Activated B cell treated with CpG ODN at 0.5 μM for 24 hours (primary cell): ENCODE measurements around the gene SCGB2A2. TPM values are rescaled to one million over a fixed set of nuclear protein-coding genes. Genes with fewer than 3 reads are reported as not detected.

Experiments used
- ATAC-seq: fragments of 200-7000 bp; cut with Tn5 transposase; one replicate; pipeline ENCODE4 v1.10.0; 2021; ENCODE audit warnings: low read depth, mild to moderate bottlenecking, moderate library complexity
- CTCF ChIA-PET: fragments of 350-600 bp; sonication (Branson Sonifier 250); formaldehyde crosslinking; loops from one replicate; lab custom pipeline; 2021; ENCODE audit warnings: antibody characterized with exemption; lab: Charles Lee
- POLR2A ChIA-PET: fragments of 350-600 bp; sonication (Branson Sonifier 250); formaldehyde crosslinking; loops from one replicate; lab custom pipeline; 2021; ENCODE audit warnings: antibody characterized with exemption; lab: Charles Lee
- DNase-seq: peaks from one replicate; pipeline ENCODE4 v3.0.0; 2022
- H3K27ac Mint-ChIP-seq: one replicate; pipeline ENCODE4 v1.8.0; 2020; ENCODE audit warnings: mixed read lengths
- H3K27me3 Mint-ChIP-seq: one replicate; pipeline ENCODE4 v1.8.0; 2021; ENCODE audit warnings: mixed read lengths
- H3K36me3 Mint-ChIP-seq: one replicate; pipeline ENCODE4 v1.8.0; 2021; ENCODE audit warnings: low read depth, mixed read lengths
- H3K4me1 Mint-ChIP-seq: one replicate; pipeline ENCODE4 v1.8.0; 2021; ENCODE audit warnings: mixed read lengths
- H3K4me3 Mint-ChIP-seq: one replicate; pipeline ENCODE4 v1.8.0; 2020; ENCODE audit warnings: mild to moderate bottlenecking, mixed read lengths
- H3K9me3 Mint-ChIP-seq: one replicate; pipeline ENCODE4 v1.8.0; 2020; ENCODE audit warnings: mixed read lengths
- CTCF ChIP-seq: fragments of 200-600 bp; IDR thresholded peaks from one replicate; pipeline ENCODE4 v1.8.0; 2022; ENCODE audit warnings: antibody characterized with exemption, mild to moderate bottlenecking
- intact Hi-C: fragments of 100-400 bp; cut with micrococcal nuclease; formaldehyde crosslinking; loops from one replicate; pipeline ENCODE4 v1.15.1; 2024
- total RNA-seq: library from RNA; stranded (reverse); gene quantifications from 2 replicates; pipeline ENCODE4 v1.2.3, GENCODE V29; 2022

Gene SCGB2A2
- total RNA-seq, 1 donor from 2014 or later, result not detected

- DNase-seq (no peak), ATAC-seq (no peak)
- Mint-ChIP-seq H3K36me3 (no peaks in the 10 kb centered on the region), H3K27me3 (peaks cover 4% of the 10 kb centered on the region), H3K4me1 (no peaks in the 10 kb centered on the region), H3K9me3 (no peaks in the 10 kb centered on the region), H3K4me3 (no peak overlapping the region), H3K27ac (no peak overlapping the region)
- ChIA-PET POLR2A (no interaction called here), CTCF (no interaction called here)
- TF ChIP-seq CTCF, result no peak
- intact Hi-C loops, result no loop called here
Observed at GRCh38 chr11:62280452-62280851, 10.5 kb downstream of the SCGB2A2 start.

GRCh38 chr11:62295504-62295903, 25.5 kb downstream of the SCGB2A2 start:
- no peak for DNase-seq
- TF ChIP-seq CTCF, result no peak
- Mint-ChIP-seq H3K9me3 (no peaks in the 10 kb centered on the region), H3K27me3 (peaks cover 20% of the 10 kb centered on the region), H3K36me3 (no peaks in the 10 kb centered on the region), H3K4me1 (no peaks in the 10 kb centered on the region), H3K4me3 (no peak overlapping the region), H3K27ac (no peak overlapping the region)
- ChIA-PET POLR2A (no interaction called here), CTCF (no interaction called here)
- no peak for ATAC-seq
- intact Hi-C loops, result no loop called here

- TF ChIP-seq CTCF, result no peak
- DNase-seq (no peak), ATAC-seq (no peak)
- ChIA-PET POLR2A (no interaction called here), CTCF (no interaction called here)
- intact Hi-C loops, result no loop called here
- H3K4me1 Mint-ChIP-seq, result no peaks in the 10 kb centered on the region
- H3K27ac Mint-ChIP-seq, result no peak within 1 kb of the TSS
- no peaks in the 10 kb centered on the region for H3K36me3 Mint-ChIP-seq
- H3K27me3 Mint-ChIP-seq, result peaks cover 21% of the 10 kb centered on the region
- H3K9me3 Mint-ChIP-seq, result no peaks in the 10 kb centered on the region
- H3K4me3 Mint-ChIP-seq, result no peak within 1 kb of the TSS
Observed at GRCh38 chr11:62298975-62299374, 29.0 kb downstream of the SCGB2A2 start, which contains the start of gene SCGB1D4. SCGB1D4 (minus strand) TSS chr11:62299075; CDS start chr11:62299010, 65 bp downstream.

GRCh38 chr11:62306227-62306626, 36.3 kb downstream of the SCGB2A2 start:
- H3K36me3 Mint-ChIP-seq, result no peaks in the 10 kb centered on the region
- POLR2A ChIA-PET, result no interaction called here
- no peak overlapping the region for H3K4me3 Mint-ChIP-seq
- no peak overlapping the region for H3K27ac Mint-ChIP-seq
- H3K27me3 Mint-ChIP-seq, result peaks cover 34% of the 10 kb centered on the region
- H3K9me3 Mint-ChIP-seq, result peaks cover 6% of the 10 kb centered on the region
- ATAC-seq (no peak), DNase-seq (no peak)
- TF ChIP-seq CTCF, result no peak
- intact Hi-C loops, result no loop called here
- H3K4me1 Mint-ChIP-seq, result peaks cover 3% of the 10 kb centered on the region
- CTCF ChIA-PET, result interaction anchor here (0.5 kb wide), 1 partner anchor 1045 kb away, joined by 3 read pairs; no protein-coding TSS in a partner anchor

- CTCF ChIA-PET, result no interaction called here
- H3K36me3 Mint-ChIP-seq, result no peaks in the 10 kb centered on the region
- peaks cover 12% of the 10 kb centered on the region for H3K4me1 Mint-ChIP-seq
- intact Hi-C loops, result no loop called here
- H3K27me3 Mint-ChIP-seq, result peaks cover 40% of the 10 kb centered on the region
- no peak overlapping the region for H3K4me3 Mint-ChIP-seq
- ATAC-seq (no peak), DNase-seq (no peak)
- no peak for TF ChIP-seq CTCF
- H3K9me3 Mint-ChIP-seq, result peaks cover 6% of the 10 kb centered on the region
- POLR2A ChIA-PET, result no interaction called here
- H3K27ac Mint-ChIP-seq, result no peak overlapping the region
Observed at GRCh38 chr11:62307950-62308349, 38.0 kb downstream of the SCGB2A2 start.
